ENCODE results near the gene IMMP2L. TPM values are rescaled to one million over a fixed set of nuclear protein-coding genes. Genes with fewer than 3 reads are reported as not detected.

IMMP2L gene
- total RNA-seq, 1 donor, result 11.6 TPM

GRCh38 chr7:111407258-111407657 lies 155.0 kb downstream of the IMMP2L start:
- no peak for DNase-seq (ENCODE audit: low read depth in 2 of 3, low spot score in 2 of 3)

- no peak for DNase-seq (ENCODE audit: low read depth in 2 of 3, low spot score in 2 of 3)
Observed at GRCh38 chr7:111405621-111406020, 156.7 kb downstream of the IMMP2L start.

- DNase-seq (ENCODE audit: low read depth in 2 of 3, low spot score in 2 of 3), result no peak
Observed at GRCh38 chr7:111401516-111401915, 160.8 kb downstream of the IMMP2L start.

- no peak for DNase-seq (ENCODE audit: low read depth in 2 of 3, low spot score in 2 of 3)
Observed at GRCh38 chr7:111400088-111400487, 162.2 kb downstream of the IMMP2L start.

- no peak for DNase-seq (ENCODE audit: low read depth in 2 of 3, low spot score in 2 of 3)
Observed at GRCh38 chr7:111394891-111395290, 167.4 kb downstream of the IMMP2L start.

- no peak for DNase-seq (ENCODE audit: low read depth in 2 of 3, low spot score in 2 of 3)
Observed at GRCh38 chr7:111393011-111393754, 169.1 kb downstream of the IMMP2L start.

GRCh38 chr7:111392294-111392693 lies 170.0 kb downstream of the IMMP2L start:
- DNase-seq (ENCODE audit: low read depth in 2 of 3, low spot score in 2 of 3), result no peak

GRCh38 chr7:111390000-111390399 lies 172.3 kb downstream of the IMMP2L start:
- no peak for DNase-seq (ENCODE audit: low read depth in 2 of 3, low spot score in 2 of 3)

GRCh38 chr7:111388912-111389311 lies 173.4 kb downstream of the IMMP2L start:
- DNase-seq (ENCODE audit: low read depth in 2 of 3, low spot score in 2 of 3), result no peak

GRCh38 chr7:111388016-111388415 lies 174.3 kb downstream of the IMMP2L start:
- DNase-seq (ENCODE audit: low read depth in 2 of 3, low spot score in 2 of 3), result no peak

GRCh38 chr7:111384065-111384891 lies 178.0 kb downstream of the IMMP2L start:
- DNase-seq (ENCODE audit: low read depth in 2 of 3, low spot score in 2 of 3), result no peak

- DNase-seq (ENCODE audit: low read depth in 2 of 3, low spot score in 2 of 3), result no peak
Observed at GRCh38 chr7:111383133-111383532, 179.2 kb downstream of the IMMP2L start.

GRCh38 chr7:111381590-111381989 lies 180.7 kb downstream of the IMMP2L start:
- DNase-seq (ENCODE audit: low read depth in 2 of 3, low spot score in 2 of 3), result no peak

GRCh38 chr7:111380945-111381344 lies 181.3 kb downstream of the IMMP2L start:
- no peak for DNase-seq (ENCODE audit: low read depth in 2 of 3, low spot score in 2 of 3)

- DNase-seq (ENCODE audit: low read depth in 2 of 3, low spot score in 2 of 3), result no peak
Observed at GRCh38 chr7:111374027-111374426, 188.3 kb downstream of the IMMP2L start.

- no peak for DNase-seq (ENCODE audit: low read depth in 2 of 3, low spot score in 2 of 3)
Observed at GRCh38 chr7:111371437-111371836, 190.9 kb downstream of the IMMP2L start.

GRCh38 chr7:111370002-111370401 lies 192.3 kb downstream of the IMMP2L start:
- DNase-seq (ENCODE audit: low read depth in 2 of 3, low spot score in 2 of 3), result no peak

GRCh38 chr7:111368381-111369065 lies 193.8 kb downstream of the IMMP2L start:
- DNase-seq (ENCODE audit: low read depth in 2 of 3, low spot score in 2 of 3), result no peak

- no peak for DNase-seq (ENCODE audit: low read depth in 2 of 3, low spot score in 2 of 3)
Observed at GRCh38 chr7:111364413-111364812, 197.9 kb downstream of the IMMP2L start.

GRCh38 chr7:111363099-111363498 lies 199.2 kb downstream of the IMMP2L start:
- DNase-seq (ENCODE audit: low read depth in 2 of 3, low spot score in 2 of 3), result no peak

- DNase-seq (ENCODE audit: low read depth in 2 of 3, low spot score in 2 of 3), result no peak
Observed at GRCh38 chr7:111362506-111363054, 199.7 kb downstream of the IMMP2L start.
